Neural crest cell (in vitro differentiated cells): ENCODE data around the gene CLINT1. TPM values are rescaled to one million over a fixed set of nuclear protein-coding genes. Genes with fewer than 3 reads are reported as not detected.
A peak's percentile ranks its signal among the peaks of the same experiment; 100 is the strongest.

Experiments
- DNase-seq: peaks from one replicate; pipeline ENCODE4 v3.0.0; 2021; ENCODE audit warnings: low read depth, mixed read lengths, low spot score
- H3K27ac Mint-ChIP-seq: one replicate; pipeline ENCODE4 v1.8.0; 2021; ENCODE audit warnings: mild to moderate bottlenecking, mixed read lengths; ENCODE audit not compliant: unreplicated experiment
- H3K27me3 Mint-ChIP-seq: 2 replicates; pipeline ENCODE4 v1.8.0; 2021; ENCODE audit warnings: low read depth, mild to moderate bottlenecking, mixed read lengths
- H3K36me3 Mint-ChIP-seq: 2 replicates; pipeline ENCODE4 v1.8.0; 2021; ENCODE audit warnings: low read depth, mild to moderate bottlenecking, mixed read lengths
- H3K4me1 Mint-ChIP-seq: 2 replicates; pipeline ENCODE4 v1.8.0; 2021; ENCODE audit warnings: mixed read lengths
- H3K4me3 Mint-ChIP-seq: one replicate; pipeline ENCODE4 v1.8.0; 2021; ENCODE audit warnings: mild to moderate bottlenecking, mixed read lengths
- H3K9me3 Mint-ChIP-seq: 2 replicates; pipeline ENCODE4 v1.8.0; 2021; ENCODE audit warnings: mixed read lengths
- CTCF ChIP-seq: fragments of 200-600 bp; sonication (generic); conservative IDR thresholded peaks from 2 replicates; pipeline ENCODE4 v1.5.0; 2021; ENCODE audit warnings: antibody characterized with exemption, mild to moderate bottlenecking
- total RNA-seq: library from RNA; stranded (reverse); gene quantifications from 2 replicates; pipeline ENCODE4 v1.2.1, GENCODE V29; 2021

The CLINT1 gene
- total RNA-seq, 1 donor from 2014 or later = 53.8 TPM

GRCh38 chr5:157740229-157740610 is 118.7 kb downstream of the CLINT1 start:
- Mint-ChIP-seq H3K27me3 (no peaks in the 10 kb centered on the region), H3K27ac (no peak overlapping the region), H3K4me1 (peaks cover 16% of the 10 kb centered on the region), H3K9me3 (no peaks in the 10 kb centered on the region), H3K4me3 (peak overlapping the region; percentile 77), H3K36me3 (no peaks in the 10 kb centered on the region)
- no peak for DNase-seq
- peak; percentile 51 for TF ChIP-seq CTCF

GRCh38 chr5:157739388-157740228 is 119.3 kb downstream of the CLINT1 start:
- TF ChIP-seq CTCF = no peak
- no peaks in the 10 kb centered on the region for H3K9me3 Mint-ChIP-seq
- H3K4me1 Mint-ChIP-seq = peaks cover 10% of the 10 kb centered on the region

DNA sequence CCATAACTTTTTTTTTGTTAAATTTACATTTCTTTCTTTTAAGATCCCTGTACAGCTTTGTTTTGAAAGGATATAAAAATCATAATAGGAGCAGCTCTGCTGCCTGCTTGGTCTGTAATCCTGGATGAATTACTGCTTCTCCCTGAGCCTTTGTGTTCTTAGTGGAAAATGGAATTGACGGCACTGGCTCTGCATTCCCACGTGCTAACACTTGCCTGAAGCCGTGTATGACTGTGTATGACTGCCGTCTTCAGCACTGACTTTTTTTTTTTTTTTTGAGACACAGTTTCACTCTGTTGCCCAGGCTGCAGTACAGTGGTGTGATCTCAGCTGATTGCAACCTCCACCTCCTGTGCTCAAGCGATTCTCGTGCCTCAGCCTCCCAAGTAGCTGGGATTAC is 123.0 kb downstream of the CLINT1 start:
- peaks cover 20% of the 10 kb centered on the region for H3K4me1 Mint-ChIP-seq
- H3K27ac Mint-ChIP-seq = no peak overlapping the region
- H3K27me3 Mint-ChIP-seq = no peaks in the 10 kb centered on the region
- H3K36me3 Mint-ChIP-seq = peaks cover 2% of the 10 kb centered on the region
- DNase-seq = no peak
- no peaks in the 10 kb centered on the region for H3K9me3 Mint-ChIP-seq
- TF ChIP-seq CTCF = no peak
- H3K4me3 Mint-ChIP-seq = no peak overlapping the region

More at GRCh38 chr5:157739388-157740228, 119.3 kb downstream of the CLINT1 start:
- Mint-ChIP-seq H3K36me3 (no peaks in the 10 kb centered on the region), H3K27me3 (no peaks in the 10 kb centered on the region), H3K4me3 (no peak overlapping the region), H3K27ac (no peak overlapping the region)
- DNase-seq = no peak

Other genes starting within 250 kb of the CLINT1 start
- not detected in 2 replicates for gene SOX30, start 206.7 kb downstream of the CLINT1 start, total RNA-seq
- not detected in 2 replicates for gene C5orf52, start 187.6 kb downstream of the CLINT1 start, total RNA-seq
- gene THG1L, start 127.7 kb downstream of the CLINT1 start, total RNA-seq = 19.5 and 20.1 TPM in 2 replicates
- gene LSM11, start 115.4 kb downstream of the CLINT1 start, total RNA-seq = 10.4 and 11.3 TPM in 2 replicates